GM23248 (cell line): Measurements from ENCODE around the gene LYRM9. TPM values are rescaled to one million over a fixed set of nuclear protein-coding genes. Genes with fewer than 3 reads are reported as not detected.
"Not testable (repeated sequence)": the region's sequence is repeated elsewhere in the genome, so short reads cannot be mapped to it uniquely, and the experiment has no call there.

Experiments used
- DNase-seq: peaks from one replicate; pipeline ENCODE4 v3.0.0-alpha.2; 2015
- H2AFZ ChIP-seq: fragments of 200-600 bp; sonication (generic); 2 replicates; pipeline ENCODE4 v1.6.1; 2016; ENCODE audit warnings: antibody characterized with exemption
- H3F3A ChIP-seq: fragments of 200-600 bp; sonication (generic); 2 replicates; pipeline ENCODE4 v1.6.1; 2016; ENCODE audit warnings: mild to moderate bottlenecking, antibody characterized with exemption, mixed run types; ENCODE audit not compliant: insufficient read depth
- H3K27ac ChIP-seq: fragments of 200-600 bp; sonication (generic); 2 replicates; pipeline ENCODE4 v1.5.1; 2016; ENCODE audit warnings: mild to moderate bottlenecking
- H3K27me3 ChIP-seq: fragments of 200-600 bp; sonication (generic); replicated peaks from 2 replicates; pipeline ENCODE4 v1.6.1; 2016; ENCODE audit warnings: mild to moderate bottlenecking; ENCODE audit not compliant: insufficient read depth
- H3K36me3 ChIP-seq: fragments of 200-600 bp; sonication (generic); 2 replicates; pipeline ENCODE4 v1.6.1; 2016; ENCODE audit warnings: low read depth, mild to moderate bottlenecking
- H3K4me1 ChIP-seq: fragments of 200-600 bp; sonication (generic); 2 replicates; pipeline ENCODE4 v1.6.1; 2016; ENCODE audit warnings: mild to moderate bottlenecking; ENCODE audit not compliant: insufficient read depth
- H3K4me2 ChIP-seq: fragments of 200-600 bp; sonication (generic); one replicate; pipeline ENCODE4 v1.6.1; 2016; ENCODE audit warnings: mild to moderate bottlenecking; ENCODE audit not compliant: unreplicated experiment
- H3K4me3 ChIP-seq: fragments of 200-600 bp; sonication (generic); 2 replicates; pipeline ENCODE4 v1.5.1; 2016; ENCODE audit warnings: mild to moderate bottlenecking
- H3K79me2 ChIP-seq: fragments of 200-600 bp; sonication (generic); 2 replicates; pipeline ENCODE4 v1.6.1; 2016; ENCODE audit warnings: mild to moderate bottlenecking; ENCODE audit not compliant: insufficient read depth
- H3K9ac ChIP-seq: fragments of 200-600 bp; sonication (generic); 2 replicates; pipeline ENCODE4 v1.6.1; 2016; ENCODE audit warnings: mild to moderate bottlenecking
- H3K9me2 ChIP-seq: fragments of 200-600 bp; sonication (generic); 2 replicates; pipeline ENCODE4 v1.6.1; 2016; ENCODE audit warnings: mixed run types, mild to moderate bottlenecking, moderate library complexity; ENCODE audit not compliant: insufficient read depth
- H3K9me3 ChIP-seq: fragments of 200-600 bp; sonication (generic); one replicate; pipeline ENCODE4 v1.6.1; 2017; ENCODE audit warnings: low read depth
- H4K20me1 ChIP-seq: fragments of 200-600 bp; sonication (generic); 2 replicates; pipeline ENCODE4 v1.6.0; 2016; ENCODE audit not compliant: insufficient read depth
- EZH2 ChIP-seq: fragments of 200-600 bp; sonication (generic); IDR thresholded peaks from 2 replicates; pipeline ENCODE4 v1.6.1; 2018; ENCODE audit warnings: antibody characterized with exemption, mild to moderate bottlenecking; ENCODE audit not compliant: insufficient read depth, poor library complexity, severe bottlenecking
- EZH2phosphoT487 ChIP-seq: fragments of 200-600 bp; sonication (generic); IDR thresholded peaks from 2 replicates; pipeline ENCODE4 v1.6.1; 2018; ENCODE audit warnings: antibody characterized with exemption, moderate library complexity, mild to moderate bottlenecking, low read depth; ENCODE audit not compliant: insufficient read depth
- WGBS, 2 experiments: methylation state at CpG; one replicate each; pipeline ENCODE4 v1.1.6; 2015 to 2017; ENCODE audit warnings: low lambda C conversion rate in 2 of 2, low coverage in 1 of 2; ENCODE audit errors: missing lambda C conversion rate in 2 of 2; 5-methylcytosine and 5-hydroxymethylcytosine counted together
- in situ Hi-C: fragments of 300-500 bp; cut with MboI; formaldehyde crosslinking; loops from 2 replicates; pipeline ENCODE4 v1.15.0; 2020
- polyA plus RNA-seq: library from polyadenylated mRNA; unstranded; fragments of >200 nt; fragmentation: Nextera tagmentation; extraction: Ambion mirVana; gene quantifications from 2 replicates; pipeline ENCODE4 v1.2.1, GENCODE V29; 2016
- total RNA-seq: library from RNA; depleted of rRNA; stranded (reverse); fragments of >200 nt; shearing (Covaris generic); gene quantifications from 2 replicates; pipeline ENCODE4 v1.2.3, GENCODE V29; 2014

Gene LYRM9
- total and polyA plus RNA-seq, 2 experiments from 2014 or later = 11.3 to 15.4 TPM

GRCh38 chr17:27849474-27850185, 43.5 kb downstream of the LYRM9 start:
- in situ Hi-C loops = no loop called here
- Histone ChIP-seq H3K36me3 (no peaks in the 10 kb centered on the region), H3F3A (no peaks in the 10 kb centered on the region), H3K9ac (no peak overlapping the region), H3K9me2 (no peaks in the 10 kb centered on the region), H4K20me1 (no peaks in the 10 kb centered on the region), H3K4me2 (no peak overlapping the region), H2AFZ (no peak overlapping the region), H3K79me2 (no peaks in the 10 kb centered on the region), H3K4me3 (no peak overlapping the region), H3K4me1 (no peaks in the 10 kb centered on the region), H3K27ac (no peak overlapping the region), H3K27me3 (peaks cover 9% of the 10 kb centered on the region; the same call in 1 of the 2 replicates), H3K9me3 (no peaks in the 10 kb centered on the region)
- TF ChIP-seq EZH2phosphoT487 (no peak), EZH2 (no peak)
- 36 to 39% methylated on average over 9 of the region's 9 CpGs for WGBS, 2 experiments
- DNase-seq = no peak

DNA sequence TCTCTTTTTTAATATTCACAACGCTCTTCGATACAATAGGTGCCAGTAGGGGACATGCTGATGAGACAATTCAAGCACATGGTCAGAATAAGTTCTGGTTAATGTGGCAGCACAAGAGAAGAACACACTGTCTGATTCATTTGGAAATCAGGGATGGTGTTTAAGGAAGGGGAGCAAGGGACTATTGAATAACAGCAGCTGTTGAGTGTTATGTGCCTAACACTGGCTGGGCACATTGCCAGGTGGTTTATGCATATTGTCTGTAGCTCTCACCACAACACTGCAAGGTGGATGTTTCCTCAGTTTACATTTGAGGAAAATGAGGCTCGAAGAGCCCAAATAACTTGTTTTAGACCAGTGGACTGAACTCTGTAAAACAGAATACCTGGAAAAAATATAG, 44.2 kb downstream of the LYRM9 start:
- Histone ChIP-seq H3K36me3 (no peaks in the 10 kb centered on the region), H3K9me2 (no peaks in the 10 kb centered on the region), H3K79me2 (no peaks in the 10 kb centered on the region), H3K4me2 (no peak overlapping the region), H3F3A (no peaks in the 10 kb centered on the region), H2AFZ (no peak overlapping the region), H3K9ac (no peak overlapping the region), H3K4me3 (no peak overlapping the region), H3K27me3 (peaks cover 9% of the 10 kb centered on the region; the same call in 1 of the 2 replicates), H3K4me1 (no peaks in the 10 kb centered on the region), H3K27ac (no peak overlapping the region), H4K20me1 (no peaks in the 10 kb centered on the region), H3K9me3 (no peaks in the 10 kb centered on the region)
- TF ChIP-seq EZH2phosphoT487 (no peak), EZH2 (no peak)
- no peak for DNase-seq
- WGBS, 2 experiments = 52 to 64% methylated on average over 3 of the region's 3 CpGs
- in situ Hi-C loops = no loop called here

- H3K79me2 ChIP-seq, H3K4me3 ChIP-seq, H3K36me3 ChIP-seq, H3K9me2 ChIP-seq, H3K4me2 ChIP-seq, in situ Hi-C loops, H3K4me1 ChIP-seq, H3K9me3 ChIP-seq, DNase-seq, H4K20me1 ChIP-seq, H3K27me3 ChIP-seq, H3F3A ChIP-seq, H3K27ac ChIP-seq, H2AFZ ChIP-seq, H3K9ac ChIP-seq: not testable (repeated sequence)
- WGBS, 2 experiments = 59 to 65% methylated on average over 11 of the region's 11 CpGs
Measured at GRCh38 chr17:27846808-27847307, 46.3 kb downstream of the LYRM9 start.

DNA sequence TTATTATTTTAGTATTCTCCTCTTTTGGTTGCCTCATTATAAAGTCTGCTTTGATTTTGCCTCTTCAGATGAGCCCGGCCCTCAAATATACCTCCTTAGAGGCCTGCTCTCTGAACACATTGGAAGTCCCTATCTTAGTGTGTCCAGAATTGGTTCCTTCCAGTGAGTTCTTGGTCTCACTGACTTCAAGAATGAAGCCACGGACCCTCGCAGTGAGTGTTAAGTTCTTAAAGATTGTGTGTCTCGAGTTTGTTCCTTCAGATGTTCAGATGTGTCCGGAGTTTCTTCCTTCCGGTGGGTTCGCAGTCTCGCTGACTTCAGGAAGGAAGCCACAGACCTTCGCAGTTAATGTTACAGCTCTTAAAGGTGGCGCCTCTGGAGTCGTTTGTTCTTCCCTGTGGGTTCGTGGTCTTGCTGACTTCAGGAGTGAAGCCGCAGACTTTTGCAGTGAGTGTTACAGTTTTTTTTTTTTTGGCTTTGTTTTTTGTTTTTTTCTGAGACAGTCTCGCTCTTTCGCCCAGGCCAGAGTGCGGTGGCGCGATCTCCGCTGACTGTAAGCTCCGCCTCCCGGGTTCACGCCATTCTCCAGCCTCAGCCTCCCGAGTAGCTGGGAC, 47.0 kb downstream of the LYRM9 start:
- WGBS, 2 experiments = 71 to 76% methylated on average over 22 to 23 of the region's 23 CpGs
- in situ Hi-C loops = no loop called here
- no peaks in the 10 kb centered on the region for H3F3A ChIP-seq

More for the DNA sequence above, 47.0 kb downstream of the LYRM9 start:
- TF ChIP-seq EZH2 (no peak), EZH2phosphoT487 (no peak)
- Histone ChIP-seq H3K27me3 (0 out of 2 replicates have a peak, but pooled peaks cover 3% of the 10 kb centered on the region), H3K4me3 (no peak overlapping the region), H3K36me3 (no peaks in the 10 kb centered on the region), H3K4me1 (no peaks in the 10 kb centered on the region), H4K20me1 (no peaks in the 10 kb centered on the region), H3K4me2 (no peak overlapping the region), H3K9ac (no peak overlapping the region), H3K9me3 (no peaks in the 10 kb centered on the region), H3K9me2 (no peaks in the 10 kb centered on the region), H3K27ac (no peak overlapping the region), H2AFZ (no peak overlapping the region), H3K79me2 (no peaks in the 10 kb centered on the region)
- DNase-seq = no peak
